ENCODE measurements around the gene MGAT3. TPM values are rescaled to one million over a fixed set of nuclear protein-coding genes. Genes with fewer than 3 reads are reported as not detected.

Gene MGAT3
- polyA plus RNA-seq, 3 donors: 0.03 TPM; not detected in 2

- H3K27ac ChIP-seq (ENCODE audit: low read depth in 1 of 2, low read length in 2 of 2): no peak overlapping the region
- H3K36me3 ChIP-seq (replicated peaks in 1 of 2; ENCODE audit: control insufficient read depth in 1 of 2, insufficient read depth in 2 of 2, low read length in 2 of 2): peaks cover 78 to 95% of the 10 kb centered on the region in 2 donors
- TF ChIP-seq, protein P1, sequence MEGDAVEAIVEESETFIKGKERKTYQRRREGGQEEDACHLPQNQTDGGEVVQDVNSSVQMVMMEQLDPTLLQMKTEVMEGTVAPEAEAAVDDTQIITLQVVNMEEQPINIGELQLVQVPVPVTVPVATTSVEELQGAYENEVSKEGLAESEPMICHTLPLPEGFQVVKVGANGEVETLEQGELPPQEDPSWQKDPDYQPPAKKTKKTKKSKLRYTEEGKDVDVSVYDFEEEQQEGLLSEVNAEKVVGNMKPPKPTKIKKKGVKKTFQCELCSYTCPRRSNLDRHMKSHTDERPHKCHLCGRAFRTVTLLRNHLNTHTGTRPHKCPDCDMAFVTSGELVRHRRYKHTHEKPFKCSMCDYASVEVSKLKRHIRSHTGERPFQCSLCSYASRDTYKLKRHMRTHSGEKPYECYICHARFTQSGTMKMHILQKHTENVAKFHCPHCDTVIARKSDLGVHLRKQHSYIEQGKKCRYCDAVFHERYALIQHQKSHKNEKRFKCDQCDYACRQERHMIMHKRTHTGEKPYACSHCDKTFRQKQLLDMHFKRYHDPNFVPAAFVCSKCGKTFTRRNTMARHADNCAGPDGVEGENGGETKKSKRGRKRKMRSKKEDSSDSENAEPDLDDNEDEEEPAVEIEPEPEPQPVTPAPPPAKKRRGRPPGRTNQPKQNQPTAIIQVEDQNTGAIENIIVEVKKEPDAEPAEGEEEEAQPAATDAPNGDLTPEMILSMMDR (IDR thresholded peaks at IDR 0.05): no peak
- H3K79me2 ChIP-seq (ENCODE audit: insufficient read depth, low read length): no peaks in the 10 kb centered on the region
- peak overlapping the region in 1 of 7 donors; percentile 10 for H3K27ac Mint-ChIP-seq
- intact Hi-C loops (cut with micrococcal nuclease): no loop called here
- no peaks in the 10 kb centered on the region for H3K9me3 ChIP-seq (replicated peaks in 1 of 2; ENCODE audit: control insufficient read depth in 1 of 2, insufficient read depth in 1 of 2, low read length in 2 of 2)
- no peak overlapping the region for H3K4me3 ChIP-seq (replicated peaks in 1 of 3; ENCODE audit: low read depth in 2 of 3, low read length in 3 of 3)
- H3K27me3 ChIP-seq (ENCODE audit: control insufficient read depth in 2 of 2, insufficient read depth in 2 of 2, low read length in 2 of 2): no peaks in the 10 kb centered on the region
- H3K9me3 Mint-ChIP-seq: no peaks in the 10 kb centered on the region
- no peak overlapping the region for H3K4me3 Mint-ChIP-seq
- no peak overlapping the region for H3K9ac ChIP-seq (ENCODE audit: insufficient read depth, low read length, poor library complexity, severe bottlenecking)
- H3K27me3 Mint-ChIP-seq (ENCODE audit: low read depth in 3 of 3): no peaks in the 10 kb centered on the region
- no peaks in the 10 kb centered on the region for H4K20me1 ChIP-seq (ENCODE audit: insufficient read depth, low read length)
- no peaks in the 10 kb centered on the region for H3K4me1 Mint-ChIP-seq
- peaks cover 73 to 98% of the 10 kb centered on the region in 2 donors for H3K36me3 Mint-ChIP-seq
- WGBS (ENCODE audit: insufficient coverage): 94% methylated on average over 7 of the region's 11 CpGs
- no peak overlapping the region for H2AFZ ChIP-seq (ENCODE audit: insufficient read depth, low read depth, low read length, poor library complexity, severe bottlenecking)
- H3K4me1 ChIP-seq (ENCODE audit: control insufficient read depth in 1 of 2, insufficient read depth in 2 of 2, low read length in 2 of 2): no peaks in the 10 kb centered on the region
- no peak for DNase-seq
- no peak overlapping the region for H3K4me2 ChIP-seq (replicated peaks; ENCODE audit: extremely low read depth, low read length, poor library complexity, severe bottlenecking)
These were observed 35.1 kb upstream of the MGAT3 start for GRCh38 chr22:39421691-39422090.

- Mint-ChIP-seq H3K4me1 (no peaks in the 10 kb centered on the region), H3K27ac (peak overlapping the region in 3 of 7 donors; percentile 16 to 50 (median 20)), H3K27me3 (ENCODE audit: low read depth in 3 of 3) (no peaks in the 10 kb centered on the region), H3K4me3 (no peak overlapping the region), H3K9me3 (no peaks in the 10 kb centered on the region), H3K36me3 (peaks cover 73 to 98% of the 10 kb centered on the region in 2 donors)
- Histone ChIP-seq H3K36me3 (replicated peaks in 1 of 2; ENCODE audit: control insufficient read depth in 1 of 2, insufficient read depth in 2 of 2, low read length in 2 of 2) (peaks cover 78 to 95% of the 10 kb centered on the region in 2 donors), H4K20me1 (ENCODE audit: insufficient read depth, low read length) (no peaks in the 10 kb centered on the region), H3K79me2 (ENCODE audit: insufficient read depth, low read length) (no peaks in the 10 kb centered on the region), H3K9ac (ENCODE audit: insufficient read depth, low read length, poor library complexity, severe bottlenecking) (no peak overlapping the region), H3K9me3 (replicated peaks in 1 of 2; ENCODE audit: control insufficient read depth in 1 of 2, insufficient read depth in 1 of 2, low read length in 2 of 2) (no peaks in the 10 kb centered on the region), H2AFZ (ENCODE audit: insufficient read depth, low read depth, low read length, poor library complexity, severe bottlenecking) (no peak overlapping the region), H3K27ac (ENCODE audit: low read depth in 1 of 2, low read length in 2 of 2) (no peak overlapping the region), H3K4me3 (replicated peaks in 1 of 3; ENCODE audit: low read depth in 2 of 3, low read length in 3 of 3) (no peak overlapping the region), H3K4me2 (replicated peaks; ENCODE audit: extremely low read depth, low read length, poor library complexity, severe bottlenecking) (no peak overlapping the region), H3K27me3 (ENCODE audit: control insufficient read depth in 2 of 2, insufficient read depth in 2 of 2, low read length in 2 of 2) (no peaks in the 10 kb centered on the region), H3K4me1 (ENCODE audit: control insufficient read depth in 1 of 2, insufficient read depth in 2 of 2, low read length in 2 of 2) (no peaks in the 10 kb centered on the region)
- intact Hi-C loops (cut with micrococcal nuclease): no loop called here
- WGBS (ENCODE audit: insufficient coverage): 100% methylated on average over 2 of the region's 7 CpGs
- TF ChIP-seq, protein P1 (IDR thresholded peaks at IDR 0.05): no peak
- no peak for DNase-seq
These were observed 34.7 kb upstream of the MGAT3 start for GRCh38 chr22:39422101-39422500.
